Right atrium auricular region (tissue), 2 donors: ENCODE results near the gene SPESP1. TPM values are rescaled to one million over a fixed set of nuclear protein-coding genes. Genes with fewer than 3 reads are reported as not detected.

Source experiments
- DNase-seq: peaks from one replicate; pipeline ENCODE4 v3.0.0-alpha.2; 2019; ENCODE audit warnings: low spot score
- H3K27ac ChIP-seq, 2 donors: fragments of 200-600 bp; sonication (generic); 1 replicate in 1 of 2; 2 replicates in 1 of 2; pipeline ENCODE4 v1.5.1; 2016 to 2019
- H3K27me3 ChIP-seq, 2 donors: fragments of 200-600 bp; sonication (generic); one replicate each; pipeline versions ENCODE4 v1.5.1 to v1.6.0; 2017 to 2019
- H3K36me3 ChIP-seq: fragments of 200-600 bp; sonication (generic); one replicate; pipeline ENCODE4 v1.5.1; 2016
- H3K4me1 ChIP-seq, 2 donors: fragments of 200-600 bp; sonication (generic); one replicate each; pipeline versions ENCODE4 v1.5.1 to v1.6.0; 2017 to 2019
- H3K4me3 ChIP-seq, 2 donors: fragments of 200-600 bp; sonication (generic); 1 replicate in 1 of 2; 2 replicates in 1 of 2; pipeline ENCODE4 v1.5.1; 2017 to 2019; ENCODE audit warnings: mild to moderate bottlenecking in 1 of 2, moderate library complexity in 1 of 2
- H3K9me3 ChIP-seq, 2 donors: fragments of 200-600 bp; sonication (generic); one replicate each; pipeline ENCODE4 v1.5.1; 2019
- CTCF ChIP-seq, 2 donors: fragments of 200-600 bp; sonication (generic); IDR thresholded peaks; one replicate each; pipeline ENCODE4 v1.5.1; 2019; ENCODE audit warnings: antibody characterized with exemption in 2 of 2
- total RNA-seq, 2 donors: library from RNA; depleted of rRNA; stranded (reverse); fragments of >200 nt; gene quantifications; one replicate each; pipeline ENCODE4 v1.1.0, GENCODE V29; 2016

SPESP1 gene
- total RNA-seq, 2 donors from 2014 or later, result 4.8 to 7.2 TPM

DNA sequence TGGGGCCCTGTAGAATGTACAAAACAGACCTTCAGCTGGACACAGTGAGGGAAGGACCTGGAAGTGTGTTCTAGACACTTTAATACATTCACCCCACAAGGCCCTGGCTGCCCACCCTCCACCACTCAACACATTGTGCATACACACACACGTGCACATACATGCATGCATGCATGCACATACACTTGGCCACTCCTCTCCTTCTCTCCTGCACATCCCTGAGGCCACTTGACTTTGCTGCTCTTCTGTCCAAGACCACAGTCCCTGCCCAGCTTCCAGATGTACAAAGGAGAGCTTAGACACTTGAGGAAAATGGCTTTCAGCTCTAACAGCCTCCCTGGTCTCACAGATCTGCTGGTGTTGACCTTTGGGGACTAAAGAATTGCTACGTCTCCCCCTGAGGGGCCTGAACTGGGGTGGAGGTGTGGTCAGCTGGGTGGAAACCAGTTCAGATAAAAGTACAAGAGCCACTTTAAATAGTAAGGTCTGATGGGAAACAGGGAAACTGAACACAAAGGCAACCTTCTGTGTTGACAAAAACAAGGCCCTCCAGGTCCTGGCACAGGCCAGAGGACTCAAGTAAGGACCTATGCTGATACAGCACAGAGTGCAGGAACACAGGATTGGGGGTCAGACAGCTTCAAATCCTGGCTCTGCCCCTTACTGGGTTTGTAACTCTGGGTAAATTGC is 59.4 kb downstream of the SPESP1 start:
- TF ChIP-seq CTCF (IDR thresholded peaks at IDR 0.05), result no peak
- no peak for DNase-seq

DNA sequence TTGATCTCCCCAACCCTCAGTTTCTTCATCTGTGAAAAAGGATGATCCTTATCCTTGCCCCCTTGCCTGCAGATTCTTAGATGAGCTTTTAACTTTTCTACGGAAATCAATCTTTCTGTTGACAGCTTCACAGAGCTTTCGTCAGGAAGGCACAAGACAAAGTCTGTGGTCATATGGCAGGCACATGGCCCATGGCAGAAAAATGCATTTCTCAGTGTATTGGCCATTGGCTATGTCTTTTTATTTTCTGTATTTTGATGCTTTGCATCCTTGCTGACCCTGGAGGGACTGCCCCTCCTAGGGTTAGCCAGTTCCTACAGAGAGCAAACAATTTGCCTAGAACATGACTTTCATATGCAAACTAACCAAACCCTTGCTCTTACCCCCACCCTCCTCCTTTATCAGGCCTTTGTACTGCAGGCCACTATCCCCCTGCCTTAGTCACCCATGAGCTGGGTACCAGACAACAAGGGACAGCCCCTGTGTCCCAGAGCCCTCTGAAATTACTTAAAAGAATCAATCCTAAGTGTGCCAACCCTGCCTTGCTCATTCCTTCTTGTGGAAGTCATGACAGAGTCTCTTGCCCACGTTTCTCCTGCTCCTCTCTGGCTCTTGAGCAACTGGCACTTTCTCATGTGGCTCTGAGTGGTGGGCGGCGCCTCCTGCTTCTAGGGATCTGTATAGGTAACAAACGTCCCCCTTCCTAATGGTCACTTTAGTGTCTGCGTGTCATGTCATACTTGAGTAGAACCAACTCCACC is 60.1 kb downstream of the SPESP1 start:
- no peaks in the 10 kb centered on the region for H3K27me3 ChIP-seq
- H3K4me3 ChIP-seq, result no peak overlapping the region
- no peak overlapping the region for H3K27ac ChIP-seq
- DNase-seq, result no peak
- H3K9me3 ChIP-seq, result no peaks in the 10 kb centered on the region
- no peak for TF ChIP-seq CTCF (IDR thresholded peaks at IDR 0.05)
- no peaks in the 10 kb centered on the region for H3K36me3 ChIP-seq
- peaks cover 0 to 10% of the 10 kb centered on the region in 2 donors for H3K4me1 ChIP-seq

More for the DNA sequence above, 59.4 kb downstream of the SPESP1 start:
- H3K4me1 ChIP-seq, result peaks cover 0 to 10% of the 10 kb centered on the region in 2 donors
- H3K9me3 ChIP-seq, result no peaks in the 10 kb centered on the region
- H3K36me3 ChIP-seq, result no peaks in the 10 kb centered on the region
- no peak overlapping the region for H3K27ac ChIP-seq
- H3K27me3 ChIP-seq, result no peaks in the 10 kb centered on the region
- no peak overlapping the region for H3K4me3 ChIP-seq

DNA sequence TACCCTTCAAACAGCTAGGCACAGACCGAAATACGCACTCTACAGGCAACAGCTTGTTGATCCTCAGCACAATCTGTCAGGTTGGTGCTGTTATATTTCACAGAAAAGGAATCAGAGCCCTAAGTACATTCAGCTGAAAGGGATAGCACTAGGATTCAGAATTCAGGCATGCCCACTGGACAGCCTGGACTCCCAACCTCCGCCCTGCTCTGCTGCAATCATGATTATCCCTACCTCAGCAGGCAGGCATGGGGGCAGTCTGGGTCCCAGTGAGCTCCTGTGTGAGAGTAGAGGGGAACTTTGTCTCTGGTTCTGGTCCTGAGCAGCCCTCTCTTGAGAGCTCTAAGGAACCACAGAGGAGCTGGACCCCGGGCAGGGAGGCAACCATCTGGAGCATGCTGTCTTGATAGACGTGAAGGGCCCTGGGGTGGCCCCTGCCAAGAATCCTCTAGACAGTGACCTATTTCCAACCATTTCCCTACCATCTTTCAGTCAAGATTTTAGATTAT is 60.7 kb downstream of the SPESP1 start:
- Histone ChIP-seq H3K27ac (no peak overlapping the region), H3K27me3 (no peaks in the 10 kb centered on the region), H3K36me3 (no peaks in the 10 kb centered on the region), H3K4me3 (no peak overlapping the region), H3K9me3 (no peaks in the 10 kb centered on the region), H3K4me1 (peaks cover 0 to 10% of the 10 kb centered on the region in 2 donors)
- no peak for TF ChIP-seq CTCF (IDR thresholded peaks at IDR 0.05)
- DNase-seq, result no peak

DNA sequence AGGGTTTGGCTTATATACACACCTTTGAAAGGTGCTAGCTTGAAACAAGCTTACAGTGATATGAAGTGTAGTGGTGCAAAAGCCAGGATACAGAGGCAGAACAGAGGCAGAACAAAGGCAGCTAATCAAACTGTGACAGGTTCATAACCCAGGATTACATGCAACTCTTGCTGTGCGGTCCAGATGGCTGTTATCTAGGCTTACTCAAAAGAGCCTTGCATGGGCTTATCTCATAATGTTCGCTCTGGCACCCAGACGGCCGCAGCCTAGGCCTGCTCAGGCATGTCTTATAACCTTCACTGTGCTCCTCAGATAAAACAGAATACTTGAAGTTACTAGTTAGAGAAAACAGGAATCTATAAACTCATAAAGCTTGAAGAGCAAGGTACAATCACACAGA is 61.4 kb downstream of the SPESP1 start:
- H3K27me3 ChIP-seq, result no peaks in the 10 kb centered on the region
- no peaks in the 10 kb centered on the region for H3K36me3 ChIP-seq
- no peak for TF ChIP-seq CTCF (IDR thresholded peaks at IDR 0.05)
- H3K9me3 ChIP-seq, result no peaks in the 10 kb centered on the region
- H3K27ac ChIP-seq, result no peak overlapping the region
- no peak overlapping the region for H3K4me3 ChIP-seq
- no peak for DNase-seq
- H3K4me1 ChIP-seq, result peaks cover 0 to 10% of the 10 kb centered on the region in 2 donors

GRCh38 chr15:68992696-68993095 is 62.4 kb downstream of the SPESP1 start:
- H3K36me3 ChIP-seq, result no peaks in the 10 kb centered on the region
- no peak overlapping the region for H3K27ac ChIP-seq
- no peak for TF ChIP-seq CTCF (IDR thresholded peaks at IDR 0.05)
- DNase-seq, result no peak
- H3K9me3 ChIP-seq, result no peaks in the 10 kb centered on the region
- no peaks in the 10 kb centered on the region for H3K27me3 ChIP-seq
- no peak overlapping the region for H3K4me3 ChIP-seq
- H3K4me1 ChIP-seq, result peaks cover 0 to 10% of the 10 kb centered on the region in 2 donors
